Neural cell (in vitro differentiated cells): ENCODE measurements around the gene ITGB2. TPM values are rescaled to one million over a fixed set of nuclear protein-coding genes. Genes with fewer than 3 reads are reported as not detected.

Experiments
- H2AFZ ChIP-seq: fragments of 200-600, 300-800 bp; sonication (generic), shearing (Covaris generic); 2 replicates; pipeline ENCODE4 v1.6.0; 2014; ENCODE audit warnings: low read depth, mild to moderate bottlenecking, antibody characterized with exemption, low read length, moderate library complexity
- H3F3A ChIP-seq: fragments of 200-600 bp; shearing (Covaris generic); 2 replicates; pipeline ENCODE4 v1.6.1; 2016; ENCODE audit warnings: mild to moderate bottlenecking, moderate library complexity, mixed read lengths, antibody characterized with exemption, low read length; ENCODE audit not compliant: insufficient read depth, poor library complexity, severe bottlenecking
- H3K27ac ChIP-seq: fragments of 200-600, 300-800 bp; sonication (generic), shearing (Covaris generic); 2 replicates; pipeline ENCODE4 v1.5.1; 2014; ENCODE audit warnings: mild to moderate bottlenecking, low read length, moderate library complexity
- H3K27me3 ChIP-seq: fragments of 300-800, 200-600 bp; sonication (generic), shearing (Covaris generic); 2 replicates; pipeline ENCODE4 v1.6.0; 2014; ENCODE audit warnings: mild to moderate bottlenecking, low read depth, low read length, moderate library complexity; ENCODE audit not compliant: insufficient read depth
- H3K36me3 ChIP-seq: fragments of 300-800, 200-600 bp; sonication (generic), shearing (Covaris generic); 2 replicates; pipeline ENCODE4 v1.5.1; 2014; ENCODE audit warnings: mild to moderate bottlenecking, antibody characterized with exemption, low read length, moderate library complexity; ENCODE audit not compliant: insufficient read depth
- H3K4me2 ChIP-seq: fragments of 300-800, 200-600 bp; sonication (generic), shearing (Covaris generic); 2 replicates; pipeline ENCODE4 v1.6.0; 2014; ENCODE audit warnings: mild to moderate bottlenecking, low read length
- H3K4me3 ChIP-seq: fragments of 300-800, 200-600 bp; sonication (generic), shearing (Covaris generic); 2 replicates; pipeline ENCODE4 v1.5.1; 2014; ENCODE audit warnings: mild to moderate bottlenecking, low read length, moderate library complexity
- H3K79me2 ChIP-seq: fragments of 200-600 bp; shearing (Covaris generic); replicated peaks from 2 replicates; pipeline ENCODE4 v1.6.0; 2014; ENCODE audit warnings: mild to moderate bottlenecking, low read length, moderate library complexity; ENCODE audit not compliant: insufficient read depth
- H3K9ac ChIP-seq: fragments of 300-800, 200-600 bp; sonication (generic), shearing (Covaris generic); 2 replicates; pipeline ENCODE4 v1.6.1; 2016; ENCODE audit warnings: mild to moderate bottlenecking, low read length, mixed read lengths
- H3K9me2 ChIP-seq: fragments of 200-600 bp; shearing (Covaris generic); 2 replicates; pipeline ENCODE4 v1.6.1; 2016; ENCODE audit warnings: mild to moderate bottlenecking, low read length, mixed read lengths; ENCODE audit not compliant: insufficient read depth
- H3K9me3 ChIP-seq: fragments of 200-600, 300-800 bp; sonication (generic), shearing (Covaris generic); 2 replicates; pipeline ENCODE4 v1.6.1; 2016; ENCODE audit warnings: mild to moderate bottlenecking, mixed run types, low read length, moderate library complexity, mixed read lengths
- H4K20me1 ChIP-seq: fragments of 200-600 bp; shearing (Covaris generic); 2 replicates; pipeline ENCODE4 v1.6.1; 2016; ENCODE audit warnings: mild to moderate bottlenecking, mixed run types; ENCODE audit not compliant: insufficient read depth
- EP300 ChIP-seq: fragments of 450-650 bp; conservative IDR thresholded peaks from 2 replicates; pipeline ENCODE4 v1.6.1; 2014; ENCODE audit warnings: antibody characterized with exemption, mild to moderate bottlenecking, moderate library complexity; ENCODE audit not compliant: poor library complexity, severe bottlenecking
- EZH2 ChIP-seq: fragments of 200-600, 300-800 bp; shearing (Covaris generic), sonication (generic); IDR thresholded peaks from 2 replicates; pipeline ENCODE4 v1.6.1; 2014; ENCODE audit warnings: antibody characterized with exemption, low read length, borderline replicate concordance, mild to moderate bottlenecking; ENCODE audit not compliant: insufficient read depth, poor library complexity, severe bottlenecking
- MXI1 ChIP-seq: fragments of 450-650 bp; conservative IDR thresholded peaks from 2 replicates; pipeline ENCODE4 v1.6.1; 2014; ENCODE audit warnings: antibody characterized with exemption, mild to moderate bottlenecking; ENCODE audit not compliant: poor library complexity, severe bottlenecking
- POLR2AphosphoS5 ChIP-seq: IDR thresholded peaks from 2 replicates; pipeline ENCODE4 v1.6.1; 2012
- RAD21 ChIP-seq: fragments of 450-650 bp; conservative IDR thresholded peaks from 2 replicates; pipeline ENCODE4 v1.6.1; 2014; ENCODE audit warnings: antibody characterized with exemption, mild to moderate bottlenecking, moderate library complexity
- SMC3 ChIP-seq: fragments of 450-650 bp; conservative IDR thresholded peaks from 2 replicates; pipeline ENCODE4 v1.6.1; 2014; ENCODE audit warnings: antibody characterized with exemption, mild to moderate bottlenecking, moderate library complexity; ENCODE audit not compliant: poor library complexity
- TAF1 ChIP-seq: IDR thresholded peaks from 2 replicates; pipeline ENCODE4 v1.6.1; 2012; ENCODE audit warnings: low read depth
- polyA plus RNA-seq: library from polyadenylated mRNA; depleted of rRNA; stranded (reverse); fragments of >200 nt; gene quantifications from 2 replicates; pipeline ENCODE4 v1.2.3, GENCODE V29; 2014
- TF ChIP-seq, protein P1 (sequence below): fragments of 450-650 bp; IDR thresholded peaks from 2 replicates; pipeline ENCODE4 v1.5.1; 2014; ENCODE audit warnings: antibody characterized with exemption, mild to moderate bottlenecking, moderate library complexity; ENCODE audit not compliant: poor library complexity, severe bottlenecking
- TF ChIP-seq, protein P2 (sequence below): IDR thresholded peaks from 2 replicates; pipeline ENCODE4 v1.6.1; 2012; ENCODE audit warnings: borderline replicate concordance

The ITGB2 gene
- polyA plus RNA-seq, 1 donor from 2014 or later: not detected

DNA sequence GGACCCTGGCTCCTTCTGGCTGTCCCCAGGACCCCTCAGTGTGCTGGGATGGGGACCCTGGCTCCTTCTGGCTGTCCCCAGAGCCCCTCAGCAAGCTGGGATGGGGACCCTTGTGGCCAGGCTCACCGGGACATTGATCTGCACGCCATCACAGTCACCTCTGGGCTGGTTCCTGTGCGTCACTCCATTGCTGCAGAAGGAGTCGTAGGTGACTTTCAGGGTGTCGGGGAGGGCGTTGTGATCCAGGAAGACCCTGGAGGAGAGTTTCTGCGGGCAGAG, 27.5 kb downstream of the ITGB2 start:
- no peaks in the 10 kb centered on the region for H3K9me3 ChIP-seq
- no peak overlapping the region for H3K4me3 ChIP-seq
- no peaks in the 10 kb centered on the region for H3K9me2 ChIP-seq
- H3K27me3 ChIP-seq: no peaks in the 10 kb centered on the region
- no peak overlapping the region for H3K27ac ChIP-seq
- H3K79me2 ChIP-seq: no peaks in the 10 kb centered on the region
- no peaks in the 10 kb centered on the region for H4K20me1 ChIP-seq
- no peaks in the 10 kb centered on the region for H3K36me3 ChIP-seq
- H3K4me2 ChIP-seq: no peak overlapping the region
- TF ChIP-seq RAD21 (no peak), EP300 (no peak), MXI1 (no peak), SMC3 (no peak), POLR2AphosphoS5 (no peak), EZH2 (no peak), TAF1 (no peak)
- TF ChIP-seq, protein P1, sequence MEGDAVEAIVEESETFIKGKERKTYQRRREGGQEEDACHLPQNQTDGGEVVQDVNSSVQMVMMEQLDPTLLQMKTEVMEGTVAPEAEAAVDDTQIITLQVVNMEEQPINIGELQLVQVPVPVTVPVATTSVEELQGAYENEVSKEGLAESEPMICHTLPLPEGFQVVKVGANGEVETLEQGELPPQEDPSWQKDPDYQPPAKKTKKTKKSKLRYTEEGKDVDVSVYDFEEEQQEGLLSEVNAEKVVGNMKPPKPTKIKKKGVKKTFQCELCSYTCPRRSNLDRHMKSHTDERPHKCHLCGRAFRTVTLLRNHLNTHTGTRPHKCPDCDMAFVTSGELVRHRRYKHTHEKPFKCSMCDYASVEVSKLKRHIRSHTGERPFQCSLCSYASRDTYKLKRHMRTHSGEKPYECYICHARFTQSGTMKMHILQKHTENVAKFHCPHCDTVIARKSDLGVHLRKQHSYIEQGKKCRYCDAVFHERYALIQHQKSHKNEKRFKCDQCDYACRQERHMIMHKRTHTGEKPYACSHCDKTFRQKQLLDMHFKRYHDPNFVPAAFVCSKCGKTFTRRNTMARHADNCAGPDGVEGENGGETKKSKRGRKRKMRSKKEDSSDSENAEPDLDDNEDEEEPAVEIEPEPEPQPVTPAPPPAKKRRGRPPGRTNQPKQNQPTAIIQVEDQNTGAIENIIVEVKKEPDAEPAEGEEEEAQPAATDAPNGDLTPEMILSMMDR: no peak
- TF ChIP-seq, protein P2, sequence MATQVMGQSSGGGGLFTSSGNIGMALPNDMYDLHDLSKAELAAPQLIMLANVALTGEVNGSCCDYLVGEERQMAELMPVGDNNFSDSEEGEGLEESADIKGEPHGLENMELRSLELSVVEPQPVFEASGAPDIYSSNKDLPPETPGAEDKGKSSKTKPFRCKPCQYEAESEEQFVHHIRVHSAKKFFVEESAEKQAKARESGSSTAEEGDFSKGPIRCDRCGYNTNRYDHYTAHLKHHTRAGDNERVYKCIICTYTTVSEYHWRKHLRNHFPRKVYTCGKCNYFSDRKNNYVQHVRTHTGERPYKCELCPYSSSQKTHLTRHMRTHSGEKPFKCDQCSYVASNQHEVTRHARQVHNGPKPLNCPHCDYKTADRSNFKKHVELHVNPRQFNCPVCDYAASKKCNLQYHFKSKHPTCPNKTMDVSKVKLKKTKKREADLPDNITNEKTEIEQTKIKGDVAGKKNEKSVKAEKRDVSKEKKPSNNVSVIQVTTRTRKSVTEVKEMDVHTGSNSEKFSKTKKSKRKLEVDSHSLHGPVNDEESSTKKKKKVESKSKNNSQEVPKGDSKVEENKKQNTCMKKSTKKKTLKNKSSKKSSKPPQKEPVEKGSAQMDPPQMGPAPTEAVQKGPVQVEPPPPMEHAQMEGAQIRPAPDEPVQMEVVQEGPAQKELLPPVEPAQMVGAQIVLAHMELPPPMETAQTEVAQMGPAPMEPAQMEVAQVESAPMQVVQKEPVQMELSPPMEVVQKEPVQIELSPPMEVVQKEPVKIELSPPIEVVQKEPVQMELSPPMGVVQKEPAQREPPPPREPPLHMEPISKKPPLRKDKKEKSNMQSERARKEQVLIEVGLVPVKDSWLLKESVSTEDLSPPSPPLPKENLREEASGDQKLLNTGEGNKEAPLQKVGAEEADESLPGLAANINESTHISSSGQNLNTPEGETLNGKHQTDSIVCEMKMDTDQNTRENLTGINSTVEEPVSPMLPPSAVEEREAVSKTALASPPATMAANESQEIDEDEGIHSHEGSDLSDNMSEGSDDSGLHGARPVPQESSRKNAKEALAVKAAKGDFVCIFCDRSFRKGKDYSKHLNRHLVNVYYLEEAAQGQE: no peak
- no peak overlapping the region for H3K9ac ChIP-seq
- no peak overlapping the region for H2AFZ ChIP-seq
- H3F3A ChIP-seq: no peaks in the 10 kb centered on the region

DNA sequence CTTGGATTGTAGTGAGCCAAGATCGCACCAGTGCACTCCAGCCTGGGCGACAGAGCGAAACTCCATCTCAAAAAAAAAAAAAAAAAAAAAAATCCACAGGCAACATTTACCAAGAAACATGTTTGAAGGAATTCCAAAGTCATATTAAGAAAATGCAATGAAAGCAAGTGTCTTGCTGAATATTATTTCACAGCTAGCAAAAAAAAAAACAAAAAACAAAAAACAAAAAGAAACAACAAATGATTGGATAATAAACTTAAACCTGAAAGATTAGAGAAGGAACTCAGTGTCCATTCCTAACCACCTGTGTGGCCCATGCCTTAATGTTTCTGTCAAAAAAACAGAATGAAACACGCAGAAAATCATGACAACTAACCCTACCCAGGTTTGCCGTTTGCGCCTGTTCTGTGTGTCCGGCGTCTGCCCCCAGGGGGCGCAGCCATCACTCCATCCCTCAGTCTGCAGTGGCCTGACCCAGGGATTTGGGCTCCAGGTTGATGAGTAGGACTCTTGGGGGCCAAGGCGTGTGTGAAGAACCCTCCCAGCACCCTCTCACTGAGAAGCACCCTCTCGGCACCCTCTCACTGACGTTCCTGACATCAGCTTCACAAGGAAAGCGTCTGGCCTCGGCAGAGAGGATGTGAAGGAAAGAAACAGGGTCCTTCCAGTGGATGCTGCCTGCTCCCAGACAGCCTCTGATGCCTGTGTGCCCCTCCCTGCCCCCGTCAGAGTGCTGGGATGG, 28.0 kb downstream of the ITGB2 start:
- H3K9ac ChIP-seq: no peak overlapping the region
- H3K79me2 ChIP-seq: no peaks in the 10 kb centered on the region
- no peak overlapping the region for H3K4me2 ChIP-seq
- no peaks in the 10 kb centered on the region for H4K20me1 ChIP-seq
- TF ChIP-seq RAD21 (no peak), SMC3 (peak; percentile 58)
- TF ChIP-seq, protein P1: peak; percentile 60
- no peaks in the 10 kb centered on the region for H3K9me2 ChIP-seq
- H2AFZ ChIP-seq: no peak overlapping the region
- no peak overlapping the region for H3K4me3 ChIP-seq
- no peaks in the 10 kb centered on the region for H3K36me3 ChIP-seq
- no peaks in the 10 kb centered on the region for H3K9me3 ChIP-seq
- H3F3A ChIP-seq: no peaks in the 10 kb centered on the region
- H3K27ac ChIP-seq: no peak overlapping the region
- H3K27me3 ChIP-seq: no peaks in the 10 kb centered on the region
